Occipital lobe (tissue), 2 donors: ENCODE results near the gene PLEKHA6. TPM values are rescaled to one million over a fixed set of nuclear protein-coding genes. Genes with fewer than 3 reads are reported as not detected.

Experiments
- DNase-seq: peaks from one replicate; lab custom pipeline; 2025; lab: John Stamatoyannopoulos, UW
- total RNA-seq: library from RNA; depleted of rRNA; stranded (reverse); fragments of >200 nt; gene quantifications from one replicate; pipeline ENCODE4 v1.2.3, GENCODE V29; 2014

PLEKHA6 gene
- total RNA-seq, 1 donor from 2014 or later = 7.5 TPM

GRCh38 chr1:204380293-204380831 lies 20.6 kb upstream of the PLEKHA6 start:
- no peak for DNase-seq

DNA sequence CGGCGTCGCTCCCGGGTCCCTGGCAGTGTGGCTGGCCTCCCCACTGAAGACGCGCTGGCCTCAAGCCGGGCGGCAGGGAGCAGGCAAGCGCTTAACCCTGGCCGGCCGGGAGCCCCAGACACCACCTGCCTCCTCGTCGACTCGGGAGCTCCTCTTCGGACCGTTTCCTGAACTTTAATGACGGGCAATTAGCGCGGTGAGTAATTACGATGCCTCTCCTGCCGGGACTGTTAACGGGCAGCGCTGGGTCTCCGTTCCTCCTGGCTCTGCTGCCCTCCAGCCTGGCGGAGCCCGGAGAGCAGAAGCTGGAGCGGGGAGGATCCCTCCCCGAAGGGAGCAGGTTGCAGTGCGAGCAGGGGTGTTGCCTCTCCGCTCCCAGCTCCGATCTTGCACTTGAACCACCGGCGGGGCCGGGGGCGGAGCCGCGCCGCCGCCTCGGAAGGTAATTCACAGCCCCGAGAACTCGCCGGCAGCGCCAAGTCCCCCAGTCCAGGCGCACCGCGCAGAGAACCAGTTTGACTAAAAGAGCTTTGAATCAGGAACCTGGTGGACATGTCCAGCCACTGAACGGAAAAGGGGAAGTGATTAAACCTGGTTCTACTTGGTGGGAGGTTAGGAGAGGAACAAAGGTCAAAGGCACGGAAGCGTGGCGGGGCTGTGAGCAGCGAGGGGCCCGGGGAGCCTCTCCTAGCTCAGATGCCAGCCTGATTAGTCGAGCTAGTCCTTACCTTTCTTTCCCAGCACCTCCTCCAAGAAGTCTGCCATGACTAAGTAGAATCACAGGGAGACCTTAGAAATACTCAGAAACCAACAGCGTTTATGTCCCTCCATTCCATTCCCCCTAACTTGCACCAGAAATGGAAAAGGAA lies 18.3 kb upstream of the PLEKHA6 start:
- DNase-seq = no peak

DNA sequence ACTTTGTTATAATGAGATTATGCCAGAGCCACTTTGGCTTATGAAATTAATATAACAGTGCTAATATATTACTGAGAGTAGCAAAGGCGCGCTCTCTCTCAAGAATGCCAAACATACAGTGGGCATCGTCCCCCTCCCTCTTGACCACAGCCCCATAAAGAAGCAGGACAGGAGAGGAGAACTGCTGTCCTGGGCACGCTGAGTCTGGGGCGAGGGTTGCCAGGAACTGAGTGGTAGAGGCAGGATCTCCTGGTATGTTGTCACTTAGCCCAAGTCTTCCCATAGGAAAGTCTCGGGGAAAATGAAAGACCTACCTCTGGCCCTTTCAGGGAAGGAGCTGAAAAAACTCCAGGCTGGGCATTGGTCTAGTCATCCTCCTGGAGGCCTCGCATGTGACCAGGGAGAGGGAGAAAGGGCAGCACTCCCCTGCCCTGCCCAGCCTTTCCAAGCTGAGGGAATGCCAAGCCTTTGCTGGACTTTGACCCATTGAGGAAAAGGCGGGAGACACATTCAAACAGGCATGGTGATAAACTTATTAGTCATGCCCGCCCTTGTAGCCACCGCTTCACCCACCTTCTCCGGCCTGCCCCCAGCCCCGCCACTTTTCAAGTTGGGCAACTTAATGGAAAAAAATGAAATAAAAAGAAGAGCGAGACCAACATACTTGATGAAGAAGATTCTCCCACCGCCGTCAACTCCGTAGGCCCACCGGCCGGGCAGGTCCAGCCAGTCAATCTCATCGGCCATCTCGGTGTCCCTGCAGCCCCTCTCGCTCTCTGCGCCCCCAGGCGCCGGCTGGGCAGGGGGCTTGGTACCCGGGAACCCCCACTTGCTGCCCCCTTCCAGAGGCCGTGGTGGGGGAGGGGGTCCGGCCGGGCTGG lies 17.4 kb upstream of the PLEKHA6 start:
- DNase-seq = no peak

- no peak for DNase-seq
Observed at GRCh38 chr1:204376465-204376864, 16.7 kb upstream of the PLEKHA6 start.

GRCh38 chr1:204373911-204374310 lies 14.2 kb upstream of the PLEKHA6 start:
- DNase-seq = no peak

DNA sequence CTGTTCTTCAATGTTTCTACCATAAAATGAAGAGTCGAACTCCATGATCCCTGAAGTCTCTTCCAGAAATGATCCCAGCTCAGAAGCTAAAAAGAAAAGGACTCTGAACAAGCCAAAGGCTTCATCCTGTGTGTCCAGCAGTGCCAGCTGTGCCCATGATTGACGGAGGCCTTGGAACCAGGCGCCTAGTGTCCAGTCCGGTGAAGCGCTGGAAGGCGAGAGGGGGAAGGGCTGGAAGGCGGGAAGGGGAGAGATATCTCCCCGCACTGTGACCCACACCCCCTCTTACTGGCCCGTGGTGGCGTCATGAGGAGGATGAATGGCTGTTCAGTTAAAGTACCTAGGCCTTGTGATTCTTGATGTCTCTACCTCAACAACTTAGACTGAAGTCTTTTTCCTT lies 10.4 kb upstream of the PLEKHA6 start:
- no peak for DNase-seq

GRCh38 chr1:204368996-204369726 lies 9.4 kb upstream of the PLEKHA6 start:
- peak; percentile 60 for DNase-seq

- DNase-seq = no peak
Observed at GRCh38 chr1:204367956-204368355, 8.2 kb upstream of the PLEKHA6 start.

- no peak for DNase-seq
Observed at GRCh38 chr1:204367193-204367858, 7.6 kb upstream of the PLEKHA6 start.

DNA sequence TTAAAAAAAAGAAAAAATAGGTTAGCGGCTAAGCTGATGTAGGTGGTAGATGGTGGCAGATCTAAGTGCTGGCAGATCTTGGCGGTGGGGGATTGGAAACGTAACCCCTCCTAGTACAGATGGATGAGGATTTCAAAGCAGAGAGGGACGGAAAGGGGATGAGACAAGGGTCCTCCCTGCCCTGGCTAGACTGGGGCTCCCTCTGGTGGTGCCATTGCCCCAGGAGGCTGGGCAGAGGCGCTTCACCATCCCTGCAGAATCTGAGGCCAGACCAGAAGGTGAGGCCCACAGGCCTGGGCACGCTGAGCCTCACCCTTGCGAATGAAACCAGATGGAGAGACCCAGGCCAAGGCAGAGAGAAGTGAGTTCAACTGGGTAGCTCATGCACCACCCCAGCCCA lies 7.0 kb upstream of the PLEKHA6 start:
- DNase-seq = no peak

DNA sequence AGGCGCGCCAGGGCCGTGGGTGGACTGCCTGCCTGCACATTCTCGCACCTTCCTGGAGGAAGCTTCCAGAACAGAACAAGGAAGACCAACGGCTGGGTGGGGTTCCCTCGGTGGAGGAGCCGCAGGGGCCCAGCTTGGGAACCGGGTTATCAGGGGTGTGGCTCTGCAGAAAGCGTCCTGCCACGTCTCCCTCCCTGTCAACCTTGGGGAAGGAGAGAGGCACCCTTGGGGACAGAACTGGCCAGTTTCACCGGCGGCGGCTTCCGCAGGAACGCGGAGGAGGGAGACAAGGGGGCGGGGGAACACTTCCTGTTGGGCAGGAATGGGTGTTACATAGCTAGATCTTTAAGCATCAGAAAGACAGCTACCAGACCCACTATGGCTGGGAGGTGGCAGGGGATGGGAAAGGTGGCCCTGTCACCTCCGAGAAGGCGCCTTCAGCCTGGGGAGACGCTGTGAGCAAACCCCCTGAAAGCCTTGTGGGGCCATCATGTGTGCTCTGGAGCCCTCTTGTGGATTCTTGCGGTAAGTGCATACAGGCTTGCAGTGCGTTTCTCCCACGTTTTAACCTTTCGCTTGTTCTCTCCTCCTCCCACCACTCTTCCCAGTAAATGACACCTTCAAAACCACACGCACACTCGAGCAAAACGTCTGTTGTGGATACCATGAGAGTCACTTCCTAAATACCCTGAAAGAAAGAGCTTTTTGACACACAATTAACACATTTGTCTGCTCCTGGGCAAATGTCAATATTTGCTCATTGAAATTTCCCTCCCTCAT lies 3.8 kb upstream of the PLEKHA6 start:
- peak; percentile 59 for DNase-seq

- DNase-seq = no peak
Observed at GRCh38 chr1:204362984-204363334, 3.2 kb upstream of the PLEKHA6 start.

- no peak for DNase-seq
Observed at GRCh38 chr1:204361781-204362180, 2.1 kb upstream of the PLEKHA6 start.

DNA sequence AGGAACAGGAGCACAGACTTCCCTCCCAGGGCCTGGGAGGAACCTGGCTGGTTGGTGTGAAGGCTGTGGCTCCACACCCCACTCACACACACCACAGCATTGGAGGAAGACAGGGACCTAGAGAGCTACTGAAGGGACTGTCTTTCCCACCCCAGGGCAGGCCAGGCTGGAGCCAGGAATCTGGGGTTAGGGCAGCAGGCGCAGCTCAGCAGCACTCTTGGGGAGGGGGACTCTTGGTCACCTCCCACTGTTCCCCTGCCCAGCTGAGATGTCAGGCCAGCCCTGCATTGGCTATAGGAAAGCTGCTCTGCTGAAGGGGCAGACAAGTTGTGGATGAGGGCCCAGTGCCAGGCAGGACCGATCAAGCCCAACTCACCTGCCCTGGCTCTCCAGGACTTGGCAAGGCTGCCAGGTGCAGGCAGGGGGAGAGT lies 1.6 kb upstream of the PLEKHA6 start:
- no peak for DNase-seq

GRCh38 chr1:204360314-204360713 lies 585 bp upstream of the PLEKHA6 start:
- DNase-seq = no peak

- DNase-seq = no peak
Observed at GRCh38 chr1:204359131-204359473, 627 bp downstream of the PLEKHA6 start.

- DNase-seq = no peak
Observed at GRCh38 chr1:204358605-204359004, 1.1 kb downstream of the PLEKHA6 start.

- DNase-seq = peak; percentile 32
Observed at GRCh38 chr1:204357551-204358490, 1.9 kb downstream of the PLEKHA6 start.

- DNase-seq = no peak
Observed at GRCh38 chr1:204356997-204357396, 2.7 kb downstream of the PLEKHA6 start.
